Stomach (tissue), 19 donors: Measurements from ENCODE around the gene CLEC19A. TPM values are rescaled to one million over a fixed set of nuclear protein-coding genes. Genes with fewer than 3 reads are reported as not detected.

Experiments used
- DNase-seq, 2 donors: peaks; one replicate each; pipeline versions ENCODE4 v3.0.0 to v3.0.0-alpha.2; 2013 to 2019
- H3K27ac ChIP-seq, 5 donors: fragments of 200-600 bp in 4 of 5; sonication (generic) in 4 of 5; one replicate each; pipeline ENCODE4 v1.5.1; 2013 to 2019; ENCODE audit warnings: mild to moderate bottlenecking in 1 of 5, moderate library complexity in 1 of 5
- H3K27me3 ChIP-seq, 3 donors: fragments of 200-600 bp; sonication (generic); one replicate each; pipeline ENCODE4 v1.5.1; 2017 to 2019; ENCODE audit warnings: mixed run types in 1 of 3
- H3K36me3 ChIP-seq, 4 donors: fragments of 200-600 bp; sonication (generic); 1 replicate in 3 of 4; 2 replicates in 1 of 4; pipeline ENCODE4 v1.5.1; 2016 to 2019
- H3K4me1 ChIP-seq, 4 donors: fragments of 200-600 bp; sonication (generic); one replicate each; pipeline ENCODE4 v1.5.1; 2016 to 2019
- H3K4me3 ChIP-seq, 4 donors: fragments of 200-600 bp; sonication (generic) in 3 of 4; one replicate each; pipeline ENCODE4 v1.5.1; 2016 to 2019; ENCODE audit warnings: mild to moderate bottlenecking in 1 of 4
- H3K9me3 ChIP-seq, 4 donors: fragments of 200-600 bp; sonication (generic); one replicate each; pipeline ENCODE4 v1.5.1; 2016 to 2019
- CTCF ChIP-seq, 7 experiments: fragments of 450-650 bp in 4 of 7; fragments of 200-600 bp in 3 of 7; sonication (generic) in 3 of 7; IDR thresholded peaks; one replicate each; pipeline ENCODE4 v1.5.1; 2016 to 2019; ENCODE audit warnings: antibody characterized with exemption in 7 of 7, control low read depth in 2 of 7, mild to moderate bottlenecking in 1 of 7
- EP300 ChIP-seq: sonication (generic); formaldehyde crosslinking; IDR thresholded peaks from one replicate; pipeline ENCODE4 v1.6.1; 2017; ENCODE audit warnings: antibody characterized with exemption
- POLR2A ChIP-seq, 4 donors: fragments of 450-650 bp; IDR thresholded peaks; one replicate each; pipeline ENCODE4 v1.6.1; 2016; ENCODE audit warnings: antibody characterized with exemption in 4 of 4, control low read depth in 2 of 4, mild to moderate bottlenecking in 1 of 4, moderate library complexity in 1 of 4
- POLR2AphosphoS5 ChIP-seq, 3 donors: sonication (generic); formaldehyde crosslinking; IDR thresholded peaks; one replicate each; pipeline ENCODE4 v1.6.1; 2016; ENCODE audit warnings: antibody characterized with exemption in 3 of 3
- WGBS, 5 donors: extraction: QIAGEN DNeasy Blood & Tissue Kit in 3 of 5; methylation state at CpG; one replicate each; pipeline versions ENCODE4 v1.1.5 to v1.1.7; 2013 to 2018; 5-methylcytosine and 5-hydroxymethylcytosine counted together
- intact Hi-C: fragments of 100-400 bp; cut with DNase I; formaldehyde crosslinking; loops from one replicate; pipeline ENCODE4 v1.15.1; 2023; ENCODE audit warnings: low total_unique reads
- long read RNA-seq, 10 donors: transcript quantifications; one replicate each; lab custom pipeline, GENCODE V29; 2026
- polyA plus RNA-seq, 3 donors: library from polyadenylated mRNA; stranded (reverse); fragments of 200-250 nt; gene quantifications; one replicate each; pipeline ENCODE4 v1.2.3, GENCODE V29; 2013
- total RNA-seq, 5 donors: library from RNA; depleted of rRNA; stranded (reverse); fragments of >200 nt; gene quantifications; one replicate each; pipeline versions ENCODE4 v1.1.0 to v1.2.3, GENCODE V29; 2014 to 2016
- donor health status: healthy with polysubstance abuse.
- donor health status: Bipolar disorder and iron deficiency.
- donor health status: healthy.

CLEC19A gene
- total RNA-seq (under 1 TPM in 1 of 5 donors, not detected in 4; 0.37 TPM), polyA plus RNA-seq (not detected)
- long read RNA-seq, donor 1, result 0 reads
- long read RNA-seq, donor 2, result 0 reads
- long read RNA-seq, donor 3, result 0 reads
- long read RNA-seq, donor 4, result 0 reads
- long read RNA-seq, donor 5, result 0 reads
- long read RNA-seq, donor 6, result 0 reads
- long read RNA-seq, donor 7, result 0 reads
- long read RNA-seq, donor 8, result 0 reads
- long read RNA-seq, donor 9, result 0 reads
- long read RNA-seq, donor 10, result 0 reads

GRCh38 chr16:19285431-19285830, at the start of gene CLEC19A:
CLEC19A (plus strand) TSS chr16:19285731; CDS start chr16:19285852, 121 bp downstream.
- DNase-seq, result no peak
- Histone ChIP-seq H3K4me1 (peaks cover 0 to 28% (median 3%) of the 10 kb centered on the region in 4 donors), H3K27ac (peak within 1 kb of the TSS in 3 of 5 donors; percentile 8 to 44 (median 34)), H3K27me3 (no peaks in the 10 kb centered on the region), H3K4me3 (no peak within 1 kb of the TSS), H3K9me3 (no peaks in the 10 kb centered on the region), H3K36me3 (no peaks in the 10 kb centered on the region)
- 74 to 90% (median 88%) methylated on average over 2 of the region's 2 CpGs for WGBS, 5 donors
- TF ChIP-seq POLR2AphosphoS5 (IDR thresholded peaks at IDR 0.05), result no peak
- TF ChIP-seq EP300, result no peak
- TF ChIP-seq CTCF (IDR thresholded peaks at IDR 0.05), result no peak
- no peak for TF ChIP-seq POLR2A (IDR thresholded peaks at IDR 0.05)
- intact Hi-C loops, result no loop called here

- peaks cover 6 to 27% (median 14%) of the 10 kb centered on the region in 4 donors for H3K9me3 ChIP-seq
- H3K27me3 ChIP-seq, result no peaks in the 10 kb centered on the region
- H3K4me3 ChIP-seq, result no peak overlapping the region
- H3K36me3 ChIP-seq, result peaks cover 0 to 25% (median 4%) of the 10 kb centered on the region in 4 donors
- H3K27ac ChIP-seq, result no peak overlapping the region
- TF ChIP-seq CTCF (IDR thresholded peaks at IDR 0.05), result no peak
- TF ChIP-seq EP300, result no peak
- no peak for TF ChIP-seq POLR2AphosphoS5 (IDR thresholded peaks at IDR 0.05)
- no peak for TF ChIP-seq POLR2A (IDR thresholded peaks at IDR 0.05)
- intact Hi-C loops, result no loop called here
- WGBS, 5 donors, result 87 to 96% (median 93%) methylated on average over 4 of the region's 4 CpGs
- H3K4me1 ChIP-seq, result peaks cover 0 to 8% (median 0%) of the 10 kb centered on the region in 4 donors
- DNase-seq, result no peak
These were observed 49.6 kb upstream of the CLEC19A start for GRCh38 chr16:19235886-19236285.

- Histone ChIP-seq H3K27me3 (no peaks in the 10 kb centered on the region), H3K9me3 (peaks cover 6 to 27% (median 14%) of the 10 kb centered on the region in 4 donors), H3K27ac (no peak overlapping the region), H3K4me3 (no peak overlapping the region), H3K4me1 (peaks cover 0 to 10% (median 0%) of the 10 kb centered on the region in 4 donors), H3K36me3 (peaks cover 0 to 25% (median 4%) of the 10 kb centered on the region in 4 donors)
- intact Hi-C loops, result no loop called here
- TF ChIP-seq POLR2AphosphoS5 (IDR thresholded peaks at IDR 0.05), result peak in 1 of 3 donors; percentile 39
- TF ChIP-seq EP300, result no peak
- peak in 1 of 2 donors; percentile 30 for DNase-seq
- WGBS, 5 donors, result 66 to 78% (median 76%) methylated on average over 4 of the region's 4 CpGs
These were observed 48.8 kb upstream of the CLEC19A start for GRCh38 chr16:19236561-19237209.

- H3K4me3 ChIP-seq, result no peak overlapping the region
- 76 to 94% (median 89%) methylated on average over 4 of the region's 4 CpGs for WGBS, 5 donors
- intact Hi-C loops, result no loop called here
- no peak for DNase-seq
- H3K27me3 ChIP-seq, result no peaks in the 10 kb centered on the region
- TF ChIP-seq CTCF (IDR thresholded peaks at IDR 0.05) (no peak), POLR2A (IDR thresholded peaks at IDR 0.05) (no peak), POLR2AphosphoS5 (IDR thresholded peaks at IDR 0.05) (no peak), EP300 (no peak)
- H3K4me1 ChIP-seq, result peaks cover 0 to 24% (median 3%) of the 10 kb centered on the region in 4 donors
- H3K27ac ChIP-seq, result no peak overlapping the region
- H3K9me3 ChIP-seq, result peaks cover 6 to 27% (median 14%) of the 10 kb centered on the region in 4 donors
- H3K36me3 ChIP-seq, result peaks cover 0 to 25% (median 2%) of the 10 kb centered on the region in 4 donors
These were observed 47.1 kb upstream of the CLEC19A start for GRCh38 chr16:19238406-19238805.
